ENCODE results near the gene FCSK.

DNA sequence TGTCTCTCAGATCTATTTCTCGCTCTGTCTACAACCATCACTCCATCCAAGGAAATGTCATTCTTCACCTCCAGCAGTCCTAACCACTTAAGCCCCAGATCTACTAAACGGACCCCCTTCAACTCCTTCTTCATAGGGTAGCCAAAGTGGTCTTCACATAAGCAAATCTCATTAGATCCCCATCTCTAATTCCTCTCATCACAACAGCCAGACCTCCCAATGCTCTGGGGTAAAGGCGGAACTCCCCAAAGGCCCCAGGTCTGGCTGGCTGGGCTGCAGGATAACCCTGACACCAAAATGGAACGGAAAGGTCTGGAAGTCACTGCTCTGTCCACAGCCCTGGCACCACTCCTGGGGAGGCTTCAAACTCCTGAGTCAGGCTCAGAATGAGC is 26.6 kb upstream of the FCSK start:
- TF ChIP-seq, protein P1, sequence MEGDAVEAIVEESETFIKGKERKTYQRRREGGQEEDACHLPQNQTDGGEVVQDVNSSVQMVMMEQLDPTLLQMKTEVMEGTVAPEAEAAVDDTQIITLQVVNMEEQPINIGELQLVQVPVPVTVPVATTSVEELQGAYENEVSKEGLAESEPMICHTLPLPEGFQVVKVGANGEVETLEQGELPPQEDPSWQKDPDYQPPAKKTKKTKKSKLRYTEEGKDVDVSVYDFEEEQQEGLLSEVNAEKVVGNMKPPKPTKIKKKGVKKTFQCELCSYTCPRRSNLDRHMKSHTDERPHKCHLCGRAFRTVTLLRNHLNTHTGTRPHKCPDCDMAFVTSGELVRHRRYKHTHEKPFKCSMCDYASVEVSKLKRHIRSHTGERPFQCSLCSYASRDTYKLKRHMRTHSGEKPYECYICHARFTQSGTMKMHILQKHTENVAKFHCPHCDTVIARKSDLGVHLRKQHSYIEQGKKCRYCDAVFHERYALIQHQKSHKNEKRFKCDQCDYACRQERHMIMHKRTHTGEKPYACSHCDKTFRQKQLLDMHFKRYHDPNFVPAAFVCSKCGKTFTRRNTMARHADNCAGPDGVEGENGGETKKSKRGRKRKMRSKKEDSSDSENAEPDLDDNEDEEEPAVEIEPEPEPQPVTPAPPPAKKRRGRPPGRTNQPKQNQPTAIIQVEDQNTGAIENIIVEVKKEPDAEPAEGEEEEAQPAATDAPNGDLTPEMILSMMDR (conservative IDR thresholded peaks at IDR 0.05 in 1 of 2, IDR thresholded peaks at IDR 0.05 in 1 of 2; ENCODE audit: extremely low read depth in 1 of 2, insufficient read depth in 1 of 2, low read depth in 1 of 2, low read length in 2 of 2): no peak
- no peak for TF ChIP-seq EZH2 (IDR thresholded peaks at IDR 0.05; ENCODE audit: borderline replicate concordance, low read length)

Measured in mammary epithelial cell (primary cell).